ENCODE results near the gene PLXDC2.

DNA sequence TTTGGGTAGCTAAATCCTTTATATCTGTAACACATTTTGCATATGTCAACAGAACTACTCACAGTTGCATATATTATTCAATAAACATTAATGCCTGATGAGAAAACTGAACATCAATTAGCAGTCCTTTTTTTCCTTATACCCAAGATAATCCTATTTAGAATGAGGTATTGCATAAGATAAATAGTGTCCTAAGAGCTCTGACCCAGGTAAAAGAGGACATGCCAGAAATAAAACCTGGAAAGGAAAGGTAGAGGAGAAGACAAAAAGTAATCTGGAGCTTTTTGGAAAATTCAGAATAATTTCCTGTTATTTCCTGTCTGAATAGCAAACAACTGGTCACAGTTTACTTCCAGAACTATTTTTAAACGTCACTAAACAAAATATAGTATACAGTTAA lies 204.4 kb downstream of the PLXDC2 start:
- TF ChIP-seq, protein P1, sequence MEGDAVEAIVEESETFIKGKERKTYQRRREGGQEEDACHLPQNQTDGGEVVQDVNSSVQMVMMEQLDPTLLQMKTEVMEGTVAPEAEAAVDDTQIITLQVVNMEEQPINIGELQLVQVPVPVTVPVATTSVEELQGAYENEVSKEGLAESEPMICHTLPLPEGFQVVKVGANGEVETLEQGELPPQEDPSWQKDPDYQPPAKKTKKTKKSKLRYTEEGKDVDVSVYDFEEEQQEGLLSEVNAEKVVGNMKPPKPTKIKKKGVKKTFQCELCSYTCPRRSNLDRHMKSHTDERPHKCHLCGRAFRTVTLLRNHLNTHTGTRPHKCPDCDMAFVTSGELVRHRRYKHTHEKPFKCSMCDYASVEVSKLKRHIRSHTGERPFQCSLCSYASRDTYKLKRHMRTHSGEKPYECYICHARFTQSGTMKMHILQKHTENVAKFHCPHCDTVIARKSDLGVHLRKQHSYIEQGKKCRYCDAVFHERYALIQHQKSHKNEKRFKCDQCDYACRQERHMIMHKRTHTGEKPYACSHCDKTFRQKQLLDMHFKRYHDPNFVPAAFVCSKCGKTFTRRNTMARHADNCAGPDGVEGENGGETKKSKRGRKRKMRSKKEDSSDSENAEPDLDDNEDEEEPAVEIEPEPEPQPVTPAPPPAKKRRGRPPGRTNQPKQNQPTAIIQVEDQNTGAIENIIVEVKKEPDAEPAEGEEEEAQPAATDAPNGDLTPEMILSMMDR (IDR thresholded peaks at IDR 0.05), result no peak
- no peak for TF ChIP-seq POLR2AphosphoS5 (IDR thresholded peaks at IDR 0.05)
